ENCODE data around the gene NTRK1. TPM values are rescaled to one million over a fixed set of nuclear protein-coding genes. Genes with fewer than 3 reads are reported as not detected.
A peak's percentile ranks its signal among the peaks of the same experiment; 100 is the strongest.

Gene NTRK1
- total and polyA plus RNA-seq, 4 donors, result 0.13 to 0.17 (median 0.14) TPM

DNA sequence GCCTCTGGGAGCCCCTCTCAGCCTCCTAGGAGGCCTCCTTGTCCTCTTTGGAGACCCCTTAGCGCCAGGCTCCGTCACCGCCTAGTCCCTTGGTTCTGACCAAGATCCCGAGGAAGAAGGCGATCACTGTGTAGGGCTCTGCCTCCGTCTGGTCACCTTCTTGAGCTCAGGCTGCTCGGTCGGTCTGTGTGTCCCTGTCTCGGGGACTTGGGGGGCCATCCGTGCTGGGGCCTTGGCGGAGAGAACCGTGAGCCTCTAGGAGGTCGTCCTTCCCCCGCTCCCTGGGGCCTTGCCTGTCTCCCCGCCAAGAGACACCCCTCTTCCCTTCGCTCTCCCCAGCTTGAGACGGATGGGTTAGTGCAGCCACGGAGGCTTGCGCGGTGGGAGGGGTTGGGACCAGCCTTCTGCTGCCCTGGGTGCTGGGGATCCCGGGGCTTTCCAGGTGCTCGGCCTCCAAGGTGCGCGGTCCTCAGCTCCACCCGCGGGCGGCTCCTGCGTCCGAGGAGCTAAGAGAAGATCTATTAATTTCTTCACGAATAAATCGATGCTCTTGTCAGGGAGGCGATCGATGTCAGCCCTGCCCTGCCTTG, 1.0 kb upstream of the NTRK1 start (continued):
- TF ChIP-seq, protein P1, sequence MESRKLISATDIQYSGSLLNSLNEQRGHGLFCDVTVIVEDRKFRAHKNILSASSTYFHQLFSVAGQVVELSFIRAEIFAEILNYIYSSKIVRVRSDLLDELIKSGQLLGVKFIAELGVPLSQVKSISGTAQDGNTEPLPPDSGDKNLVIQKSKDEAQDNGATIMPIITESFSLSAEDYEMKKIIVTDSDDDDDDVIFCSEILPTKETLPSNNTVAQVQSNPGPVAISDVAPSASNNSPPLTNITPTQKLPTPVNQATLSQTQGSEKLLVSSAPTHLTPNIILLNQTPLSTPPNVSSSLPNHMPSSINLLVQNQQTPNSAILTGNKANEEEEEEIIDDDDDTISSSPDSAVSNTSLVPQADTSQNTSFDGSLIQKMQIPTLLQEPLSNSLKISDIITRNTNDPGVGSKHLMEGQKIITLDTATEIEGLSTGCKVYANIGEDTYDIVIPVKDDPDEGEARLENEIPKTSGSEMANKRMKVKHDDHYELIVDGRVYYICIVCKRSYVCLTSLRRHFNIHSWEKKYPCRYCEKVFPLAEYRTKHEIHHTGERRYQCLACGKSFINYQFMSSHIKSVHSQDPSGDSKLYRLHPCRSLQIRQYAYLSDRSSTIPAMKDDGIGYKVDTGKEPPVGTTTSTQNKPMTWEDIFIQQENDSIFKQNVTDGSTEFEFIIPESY (IDR thresholded peaks at IDR 0.05), result no peak
- TF ChIP-seq YY1 (IDR thresholded peaks at IDR 0.05), result no peak
- no peak for TF ChIP-seq JUND (IDR thresholded peaks at IDR 0.05)

DNA sequence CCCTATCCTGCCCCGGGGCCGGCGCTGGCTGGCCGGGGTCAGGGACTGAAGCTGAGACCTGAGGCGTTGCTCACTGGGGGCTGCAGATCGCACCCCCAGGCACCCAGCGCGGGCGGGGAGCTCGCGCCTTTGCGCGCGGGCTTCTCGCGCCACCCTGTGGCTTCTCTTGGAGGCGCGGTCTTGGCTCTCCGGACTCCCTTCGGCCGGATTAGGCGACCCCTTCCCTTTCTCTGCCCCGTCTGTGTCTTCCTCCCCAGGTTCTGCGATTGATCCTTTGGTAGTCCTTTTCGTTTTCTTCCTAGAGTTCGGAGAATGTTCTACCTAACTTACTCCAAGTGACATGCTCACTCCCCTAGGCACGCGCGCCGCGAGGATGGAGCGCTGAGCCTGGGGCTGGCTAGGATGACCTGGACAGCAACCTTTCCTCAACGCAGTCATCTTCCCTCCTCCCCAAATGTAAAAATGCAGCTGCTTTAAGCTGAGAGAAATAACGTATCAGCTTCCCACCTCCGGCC, 495 bp upstream of the NTRK1 start:
- H3K4me1 ChIP-seq (ENCODE audit: control insufficient read depth in 4 of 4, insufficient read depth in 4 of 4, low read length in 3 of 4), result peaks cover 4 to 19% (median 14%) of the 10 kb centered on the region in 4 donors
- H3K9me3 ChIP-seq (ENCODE audit: control insufficient read depth in 4 of 4, low read length in 3 of 4), result no peaks in the 10 kb centered on the region
- no peak overlapping the region for H3K9ac ChIP-seq (ENCODE audit: low read depth in 1 of 2, low read length in 2 of 2)
- peaks cover 2 to 19% (median 8%) of the 10 kb centered on the region in 4 donors for H3K27me3 ChIP-seq (ENCODE audit: control insufficient read depth in 4 of 4, insufficient read depth in 4 of 4, low read length in 3 of 4)
- no peak for DNase-seq (ENCODE audit: low spot score)
- TF ChIP-seq EGR1 (IDR thresholded peaks at IDR 0.05; ENCODE audit: low read depth in 2 of 2), result no peak
- peak; percentile 79 to 85 for TF ChIP-seq RAD21 (IDR thresholded peaks at IDR 0.05)
- TF ChIP-seq, protein P2, sequence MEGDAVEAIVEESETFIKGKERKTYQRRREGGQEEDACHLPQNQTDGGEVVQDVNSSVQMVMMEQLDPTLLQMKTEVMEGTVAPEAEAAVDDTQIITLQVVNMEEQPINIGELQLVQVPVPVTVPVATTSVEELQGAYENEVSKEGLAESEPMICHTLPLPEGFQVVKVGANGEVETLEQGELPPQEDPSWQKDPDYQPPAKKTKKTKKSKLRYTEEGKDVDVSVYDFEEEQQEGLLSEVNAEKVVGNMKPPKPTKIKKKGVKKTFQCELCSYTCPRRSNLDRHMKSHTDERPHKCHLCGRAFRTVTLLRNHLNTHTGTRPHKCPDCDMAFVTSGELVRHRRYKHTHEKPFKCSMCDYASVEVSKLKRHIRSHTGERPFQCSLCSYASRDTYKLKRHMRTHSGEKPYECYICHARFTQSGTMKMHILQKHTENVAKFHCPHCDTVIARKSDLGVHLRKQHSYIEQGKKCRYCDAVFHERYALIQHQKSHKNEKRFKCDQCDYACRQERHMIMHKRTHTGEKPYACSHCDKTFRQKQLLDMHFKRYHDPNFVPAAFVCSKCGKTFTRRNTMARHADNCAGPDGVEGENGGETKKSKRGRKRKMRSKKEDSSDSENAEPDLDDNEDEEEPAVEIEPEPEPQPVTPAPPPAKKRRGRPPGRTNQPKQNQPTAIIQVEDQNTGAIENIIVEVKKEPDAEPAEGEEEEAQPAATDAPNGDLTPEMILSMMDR (IDR thresholded peaks at IDR 0.05; ENCODE audit: low read depth, low read length, missing input control), result peak; percentile 71
- 3% methylated on average over 35 of the region's 35 CpGs for WGBS
- H3K4me3 ChIP-seq (ENCODE audit: low read depth in 1 of 3, low read length in 3 of 3), result peak overlapping the region in 1 of 3 donors; percentile 31
- H3K36me3 ChIP-seq (ENCODE audit: control insufficient read depth in 4 of 4, insufficient read depth in 3 of 4, low read depth in 1 of 4, low read length in 3 of 4), result no peaks in the 10 kb centered on the region
- H3K27ac ChIP-seq (ENCODE audit: low read depth in 1 of 2, low read length in 2 of 2), result no peak overlapping the region

DNA sequence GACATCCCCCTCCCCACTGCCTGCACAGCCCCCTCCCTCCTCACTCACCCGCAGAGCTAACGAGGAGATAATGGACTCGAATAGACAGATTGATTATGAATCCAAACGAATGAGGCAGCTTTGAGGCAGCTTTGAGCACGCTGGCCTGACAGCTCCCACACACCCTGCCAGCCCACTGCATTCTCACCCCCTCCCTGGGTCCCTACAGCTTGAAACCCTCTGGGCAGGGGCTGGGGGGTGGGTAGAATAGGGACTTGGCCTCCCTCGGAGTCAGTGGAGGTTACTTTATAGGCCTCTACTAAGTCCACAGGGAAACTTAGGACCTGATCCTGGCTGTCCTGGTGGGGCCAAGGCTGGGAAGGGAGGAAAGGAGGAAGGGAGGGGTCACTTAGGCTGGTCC, 1.9 kb downstream of the NTRK1 start:
- H3K27me3 ChIP-seq (ENCODE audit: control insufficient read depth in 4 of 4, insufficient read depth in 4 of 4, low read length in 3 of 4), result peaks cover 2 to 19% (median 8%) of the 10 kb centered on the region in 4 donors
- WGBS, result 85% methylated on average over 6 of the region's 6 CpGs
- H3K4me3 ChIP-seq (ENCODE audit: low read depth in 1 of 3, low read length in 3 of 3), result no peak overlapping the region
- H3K9me3 ChIP-seq (ENCODE audit: control insufficient read depth in 4 of 4, low read length in 3 of 4), result no peaks in the 10 kb centered on the region
- H3K27ac ChIP-seq (ENCODE audit: low read depth in 1 of 2, low read length in 2 of 2), result no peak overlapping the region
- H3K4me1 ChIP-seq (ENCODE audit: control insufficient read depth in 4 of 4, insufficient read depth in 4 of 4, low read length in 3 of 4), result peaks cover 4 to 19% (median 14%) of the 10 kb centered on the region in 4 donors
- TF ChIP-seq REST (IDR thresholded peaks at IDR 0.05) (no peak), MAX (IDR thresholded peaks at IDR 0.05) (no peak), JUND (IDR thresholded peaks at IDR 0.05) (no peak), FOXA1 (IDR thresholded peaks at IDR 0.05) (no peak), HNF4A (conservative IDR thresholded peaks at IDR 0.05) (no peak), YY1 (IDR thresholded peaks at IDR 0.05) (no peak)
- DNase-seq (ENCODE audit: low spot score), result no peak
- no peak overlapping the region for H3K9ac ChIP-seq (ENCODE audit: low read depth in 1 of 2, low read length in 2 of 2)
- no peaks in the 10 kb centered on the region for H3K36me3 ChIP-seq (ENCODE audit: control insufficient read depth in 4 of 4, insufficient read depth in 3 of 4, low read depth in 1 of 4, low read length in 3 of 4)

All from liver (tissue), 9 donors.